ENCODE results near the gene CCDC85C. TPM values are rescaled to one million over a fixed set of nuclear protein-coding genes. Genes with fewer than 3 reads are reported as not detected.
A peak's percentile ranks its signal among the peaks of the same experiment; 100 is the strongest.

Gene CCDC85C
- polyA plus RNA-seq, 1 of the 3 experiments (the other 2 are of a cell fraction), result 9.6 TPM

GRCh38 chr14:99625476-99625875, 21.5 kb upstream of the CCDC85C start:
- ChIA-PET CTCF (interaction anchor here (0.8 to 4.2 kb wide), 2 partner anchors 68 to 102 kb away, joined by 3 to 28 read pairs; no protein-coding TSS in a partner anchor), POLR2A (no interaction called here)
- no peaks in the 10 kb centered on the region for H3K9me3 ChIP-seq
- no peak overlapping the region for H3K9ac ChIP-seq
- H3K4me2 ChIP-seq, result no peak overlapping the region
- peaks cover 25% of the 10 kb centered on the region for H3F3A ChIP-seq (replicated peaks; ENCODE audit: insufficient read depth)
- no peak overlapping the region for H3K4me3 ChIP-seq (ENCODE audit: low read depth in 2 of 2, low read length in 1 of 2)
- peak; percentile 61 for DNase-seq
- H3K4me1 ChIP-seq (ENCODE audit: control insufficient read depth in 1 of 2, insufficient read depth in 2 of 2, low read depth in 1 of 2, low read length in 1 of 2), result peaks cover 24 to 33% of the 10 kb centered on the region in 2 experiments; a peak in 2 of 4 replicates
- no peaks in the 10 kb centered on the region for H3K9me2 ChIP-seq
- H3K79me2 ChIP-seq (ENCODE audit: insufficient read depth), result no peaks in the 10 kb centered on the region
- no peaks in the 10 kb centered on the region for H3K36me3 ChIP-seq (replicated peaks in 1 of 2; ENCODE audit: control insufficient read depth in 1 of 2, insufficient read depth in 2 of 2, low read length in 1 of 2)
- H3K27me3 ChIP-seq (ENCODE audit: insufficient read depth), result no peaks in the 10 kb centered on the region
- no peaks in the 10 kb centered on the region for H4K20me1 ChIP-seq (ENCODE audit: insufficient read depth)
- WGBS (ENCODE audit: low lambda C conversion rate), result 80% methylated on average over 1 of the region's 3 CpGs
- TF ChIP-seq JUND (IDR thresholded peaks at IDR 0.05) (no peak), USF2 (IDR thresholded peaks at IDR 0.05; ENCODE audit: borderline replicate concordance, low read depth, low read length) (no peak), TEAD4 (IDR thresholded peaks at IDR 0.05; ENCODE audit: borderline replicate concordance, insufficient read depth) (no peak), FOXM1 (IDR thresholded peaks at IDR 0.05; ENCODE audit: low read depth) (no peak), TAF1 (IDR thresholded peaks at IDR 0.05; ENCODE audit: borderline replicate concordance, low read depth, low read length) (no peak), SMC3 (IDR thresholded peaks at IDR 0.05; ENCODE audit: low read depth, low read length) (no peak), GABPA (IDR thresholded peaks at IDR 0.05; ENCODE audit: low read depth) (no peak), ELF1 (IDR thresholded peaks at IDR 0.05) (no peak), EZH2phosphoT487 (IDR thresholded peaks at IDR 0.05; ENCODE audit: borderline replicate concordance, low read depth) (no peak), ZBTB33 (IDR thresholded peaks at IDR 0.05; ENCODE audit: borderline replicate concordance, low read depth) (no peak), USF1 (IDR thresholded peaks at IDR 0.05; ENCODE audit: borderline replicate concordance, low read depth) (no peak), RFX5 (IDR thresholded peaks at IDR 0.05; ENCODE audit: low read length) (no peak), FOXJ3 (CRISPR knock-in tag; IDR thresholded peaks at IDR 0.05) (no peak), NFIC (IDR thresholded peaks at IDR 0.05; ENCODE audit: borderline replicate concordance) (no peak), EP300 (IDR thresholded peaks at IDR 0.05; ENCODE audit: borderline replicate concordance in 1 of 2, low read depth in 1 of 2, low read length in 1 of 2) (no peak; a peak in 1 of 4 replicates), IRF3 (IDR thresholded peaks at IDR 0.05; ENCODE audit: low read depth, low read length) (no peak), RCOR1 (IDR thresholded peaks at IDR 0.05; ENCODE audit: low read length) (no peak), RXRA (IDR thresholded peaks at IDR 0.05; ENCODE audit: borderline replicate concordance, low read depth) (no peak), MXI1 (IDR thresholded peaks at IDR 0.05; ENCODE audit: low read depth, low read length) (no peak)
- no peak overlapping the region for H2AFZ ChIP-seq (ENCODE audit: low read depth)
- H3K27ac ChIP-seq (ENCODE audit: low read depth in 2 of 2, low read length in 1 of 2), result no peak overlapping the region; a peak in 1 of 4 replicates
